HG02763 (cell line): ENCODE results near the gene PALM3.
"Not testable (repeated sequence)": the region's sequence is repeated elsewhere in the genome, so short reads cannot be mapped to it uniquely, and the experiment has no call there.

Source experiments
- ATAC-seq: cut with Tn5 transposase; IDR thresholded peaks from one replicate; pipeline ENCODE4 v1.9.1; 2021; ENCODE audit warnings: mild to moderate bottlenecking, moderate library complexity; ENCODE audit not compliant: unreplicated experiment

The PALM3 gene

GRCh38 chr19:14035706-14036105, 26.2 kb downstream of the PALM3 start:
- ATAC-seq = no peak

GRCh38 chr19:14035159-14035558, 26.7 kb downstream of the PALM3 start:
- ATAC-seq = not testable (repeated sequence)

- ATAC-seq = no peak
Measured at GRCh38 chr19:14033946-14034345, 27.9 kb downstream of the PALM3 start.

GRCh38 chr19:14031719-14032480, 30.0 kb downstream of the PALM3 start, which contains the start of gene IL27RA:
IL27RA (plus strand) TSS chr19:14031762; CDS start chr19:14031873, 111 bp downstream.
- peak; percentile 55 for ATAC-seq

DNA sequence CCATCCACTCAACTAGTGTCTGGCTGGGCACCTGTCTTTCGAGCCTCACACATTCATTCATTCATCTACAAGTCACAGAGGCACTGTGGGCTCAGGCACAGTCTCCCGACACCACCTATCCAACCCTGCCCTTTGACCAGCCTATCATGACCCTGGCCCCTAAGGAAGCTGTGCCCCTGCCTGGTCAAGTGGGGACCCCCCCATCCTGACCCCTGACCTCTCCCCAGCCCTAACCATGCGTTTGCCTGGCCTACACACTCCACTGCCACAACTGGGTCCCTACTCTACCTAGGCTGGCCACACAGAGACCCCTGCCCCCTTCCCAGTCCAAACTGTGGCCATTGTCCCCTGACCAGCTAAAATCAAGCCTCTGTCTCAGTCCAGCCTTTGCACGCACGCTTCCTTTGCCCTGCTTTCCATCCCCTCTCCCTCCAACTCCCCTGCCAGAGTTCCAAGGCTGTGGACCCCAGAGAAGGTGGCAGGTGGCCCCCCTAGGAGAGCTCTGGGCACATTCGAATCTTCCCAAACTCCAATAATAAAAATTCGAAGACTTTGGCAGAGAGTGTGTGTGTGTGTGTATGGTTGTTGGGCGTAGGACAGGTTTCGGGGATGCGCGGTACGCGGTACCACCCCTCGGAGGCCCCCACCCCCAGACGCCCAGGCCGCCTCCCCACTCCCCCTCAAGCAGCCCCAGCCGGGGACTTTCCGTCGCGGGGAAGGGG, 30.7 kb downstream of the PALM3 start:
- ATAC-seq = no peak

DNA sequence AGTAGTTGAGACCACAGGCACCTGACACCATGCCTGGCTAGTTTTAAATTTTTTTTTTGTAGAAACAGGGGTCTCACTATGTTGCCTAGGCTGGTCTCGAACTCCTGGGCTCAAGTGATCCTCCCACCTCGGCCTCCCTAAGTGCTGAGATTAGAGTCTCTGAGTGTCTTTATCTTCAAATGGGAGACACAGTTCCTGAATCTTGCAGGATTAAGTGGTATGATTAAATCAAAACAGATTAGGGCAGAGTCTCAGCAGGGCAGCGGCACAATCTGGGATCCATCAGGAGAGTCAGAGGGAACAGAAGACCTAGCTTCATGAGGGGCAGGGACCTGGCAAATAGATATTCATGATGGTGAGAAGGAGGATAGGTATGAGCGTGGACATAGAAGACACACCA, 33.0 kb downstream of the PALM3 start:
- ATAC-seq = no peak

GRCh38 chr19:14027856-14028450, 33.9 kb downstream of the PALM3 start, which contains the start of gene RLN3:
RLN3 (plus strand) TSS chr19:14028148; CDS start chr19:14028205, 57 bp downstream.
- ATAC-seq = no peak

- not testable (repeated sequence) for ATAC-seq
Measured at GRCh38 chr19:14026652-14027192, 35.2 kb downstream of the PALM3 start.

- no peak for ATAC-seq
Measured at GRCh38 chr19:14023404-14024235, 38.3 kb downstream of the PALM3 start.

- ATAC-seq = no peak
Measured at GRCh38 chr19:14022469-14022868, 39.4 kb downstream of the PALM3 start.

GRCh38 chr19:14021474-14021873, 40.4 kb downstream of the PALM3 start:
- ATAC-seq = no peak

GRCh38 chr19:14019739-14020138, 42.1 kb downstream of the PALM3 start:
- not testable (repeated sequence) for ATAC-seq

DNA sequence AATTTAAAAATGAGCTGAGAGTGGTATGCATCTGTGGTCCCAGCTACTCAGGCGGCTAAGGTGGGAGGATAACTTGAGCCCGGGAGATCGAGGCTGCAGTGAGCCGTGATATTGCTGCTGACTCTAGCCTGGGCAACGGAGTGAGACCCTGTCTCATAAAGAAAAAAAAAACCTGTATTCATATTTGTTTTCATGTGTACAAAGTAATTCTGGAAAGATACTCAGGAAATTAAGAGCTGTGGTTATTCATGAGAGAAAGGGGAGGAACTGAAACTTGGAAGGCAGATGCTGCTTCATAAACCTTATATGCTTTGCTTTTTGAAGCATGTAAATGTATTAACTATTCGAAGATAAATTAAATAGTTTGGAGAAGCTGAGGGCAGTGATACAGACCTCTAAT, 42.8 kb downstream of the PALM3 start:
- ATAC-seq = no peak

- ATAC-seq = peak; percentile 86
Measured at GRCh38 chr19:14015524-14016035, 46.3 kb downstream of the PALM3 start.

DNA sequence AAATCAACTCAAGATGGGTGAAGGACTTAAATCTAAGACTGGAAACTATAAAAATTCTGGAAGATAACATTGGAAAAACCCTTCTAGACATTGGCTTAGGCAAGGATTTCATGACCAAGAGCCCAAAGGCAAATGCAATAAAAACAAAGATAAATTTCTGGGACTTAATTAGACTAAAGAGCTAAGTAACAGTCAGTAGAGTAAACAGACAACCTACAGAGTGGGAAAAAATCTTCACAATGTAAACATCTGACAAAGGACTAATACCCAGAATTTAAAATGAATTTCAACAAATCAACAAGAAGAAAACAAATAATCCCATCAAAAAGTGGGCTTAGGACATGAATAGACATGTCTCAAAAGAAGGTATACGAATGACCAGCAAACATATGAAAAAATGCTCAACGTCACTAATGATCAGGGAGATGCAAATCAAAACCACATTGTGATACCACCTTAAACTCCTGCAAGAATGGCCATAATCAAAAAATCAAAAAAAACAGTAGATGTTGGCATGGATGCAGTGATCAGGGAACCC, 49.4 kb downstream of the PALM3 start:
- no peak for ATAC-seq

DNA sequence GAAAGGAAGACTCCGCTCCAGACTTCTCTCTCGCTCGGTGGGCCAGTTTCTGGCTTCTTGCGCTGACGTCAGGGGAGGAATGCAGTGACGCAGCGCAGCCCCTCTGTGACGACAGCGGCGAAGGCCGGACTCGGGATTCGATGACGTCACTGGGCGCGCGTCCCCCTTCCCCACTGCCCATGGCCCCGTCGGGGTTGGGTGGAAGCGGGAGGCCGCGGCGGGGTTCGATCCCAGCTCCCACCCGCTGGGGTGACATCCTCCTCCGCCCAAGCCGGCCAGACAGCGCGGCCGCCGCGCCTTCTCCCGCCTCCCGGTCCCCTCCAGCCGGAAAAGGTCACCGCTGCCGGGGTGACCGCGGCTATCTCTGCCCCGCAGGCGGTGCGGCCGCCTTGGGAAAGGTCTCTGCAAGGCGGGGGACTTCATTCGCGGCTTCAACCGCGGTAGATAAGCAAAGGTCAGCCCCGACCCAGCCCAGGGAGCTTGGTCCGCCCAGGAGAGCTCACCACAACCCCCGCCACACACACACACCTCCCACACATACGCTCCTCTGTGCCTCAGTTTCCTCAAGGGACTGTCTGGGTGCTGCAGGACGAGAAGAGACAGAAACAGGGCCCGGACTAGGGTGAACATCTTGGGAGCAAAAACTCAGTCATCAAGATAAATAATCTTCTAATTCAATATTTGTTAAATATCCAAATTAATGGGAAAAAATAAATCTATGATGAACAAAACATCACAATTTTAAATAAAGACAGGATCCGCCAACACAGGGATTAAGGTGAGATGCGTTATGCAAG, 54.9 kb downstream of the PALM3 start:
- ATAC-seq = peak; percentile 37

DNA sequence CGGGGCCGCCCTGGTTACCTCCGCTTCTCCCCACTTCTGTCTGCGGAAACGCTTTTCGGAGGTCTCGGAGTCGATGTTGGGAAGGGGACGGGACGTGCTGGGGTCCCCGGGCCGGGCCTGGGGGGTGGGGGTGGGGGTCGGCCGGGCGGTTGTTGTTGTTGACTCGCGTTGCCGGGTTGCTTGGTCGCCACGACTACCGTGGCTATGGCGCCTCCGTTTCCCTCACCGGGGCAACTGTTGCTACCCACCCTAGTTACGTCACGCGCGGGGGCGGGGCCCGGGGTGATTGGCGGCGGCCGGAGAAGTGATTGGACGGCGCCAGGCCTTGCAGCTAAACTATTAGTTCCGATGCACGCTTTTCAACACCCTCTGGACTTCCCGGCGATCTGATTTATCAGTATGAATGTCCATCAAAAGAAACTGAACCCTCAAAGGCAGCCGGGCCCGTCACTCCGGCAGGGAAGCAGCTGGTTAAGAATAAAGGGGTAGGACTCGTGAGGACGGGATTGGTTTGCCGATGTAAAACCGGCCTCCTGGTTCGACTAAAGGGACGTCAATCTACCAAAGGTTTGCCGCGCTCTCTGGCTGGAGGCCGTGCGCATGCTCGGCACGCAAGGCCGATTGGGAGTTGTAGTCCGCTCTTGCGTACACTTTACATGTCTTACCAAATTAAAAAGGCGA, 55.7 kb downstream of the PALM3 start, which contains the start of gene RFX1:
RFX1 (minus strand) TSS at position 236 of the 681 bp plus-strand sequence. CDS start 12,477 bp downstream, outside the sequence.
- peak; percentile 72 for ATAC-seq

- peak; percentile 35 for ATAC-seq
Measured at GRCh38 chr19:14005349-14006084, 56.4 kb downstream of the PALM3 start.
